IMR-90 (cell line): ENCODE measurements around the gene LCE1B.

Experiments
- BHLHE40 ChIP-seq: fragments of 150-350 bp; IDR thresholded peaks from 2 replicates; pipeline ENCODE4 v1.6.1; 2016; ENCODE audit warnings: mild to moderate bottlenecking, low read depth, low read length
- CEBPB ChIP-seq: IDR thresholded peaks from 2 replicates; pipeline ENCODE4 v1.6.1; 2012; ENCODE audit warnings: low read depth, low read length, improper control_type of control experiment
- CTCF ChIP-seq: conservative IDR thresholded peaks from 2 replicates; pipeline ENCODE4 v1.5.1; 2012; ENCODE audit warnings: mild to moderate bottlenecking, low read depth, low read length, improper control_type of control experiment
- FOS ChIP-seq: fragments of 150-350 bp; IDR thresholded peaks from 2 replicates; pipeline ENCODE4 v1.6.1; 2016; ENCODE audit warnings: low read depth, low read length
- MAFK ChIP-seq: IDR thresholded peaks from 2 replicates; pipeline ENCODE4 v1.6.1; 2012; ENCODE audit warnings: low read depth, low read length, improper control_type of control experiment
- MAZ ChIP-seq: IDR thresholded peaks from 2 replicates; pipeline ENCODE4 v1.6.1; 2012; ENCODE audit warnings: low read depth, mild to moderate bottlenecking, low read length, improper control_type of control experiment, moderate library complexity, borderline replicate concordance
- MXI1 ChIP-seq: IDR thresholded peaks from 2 replicates; pipeline ENCODE4 v1.6.1; 2012; ENCODE audit warnings: low read depth, mild to moderate bottlenecking, low read length, moderate library complexity, borderline replicate concordance
- NFE2L2 ChIP-seq: fragments of 150-350 bp; IDR thresholded peaks from 2 replicates; pipeline ENCODE4 v1.6.1; 2016; ENCODE audit warnings: low read depth, mild to moderate bottlenecking, low read length
- POLR2A ChIP-seq: IDR thresholded peaks from 2 replicates; pipeline ENCODE4 v1.6.1; 2012; ENCODE audit warnings: mild to moderate bottlenecking, low read depth, low read length
- RAD21 ChIP-seq: IDR thresholded peaks from 2 replicates; pipeline ENCODE4 v1.6.1; 2012; ENCODE audit warnings: low read length, improper control_type of control experiment
- RFX5 ChIP-seq: IDR thresholded peaks from 2 replicates; pipeline ENCODE4 v1.8.0; 2012; ENCODE audit warnings: low read depth, mild to moderate bottlenecking, low read length, moderate library complexity

GRCh38 chr1:152806576-152806975, 5.2 kb upstream of the LCE1B start, which contains the start of gene LCE1C:
- TF ChIP-seq CTCF: no peak
- TF ChIP-seq FOS: no peak
- TF ChIP-seq CEBPB: no peak
- no peak for TF ChIP-seq MXI1
- TF ChIP-seq BHLHE40: no peak
- no peak for TF ChIP-seq RFX5
- TF ChIP-seq MAZ: no peak
- TF ChIP-seq RAD21: no peak
- no peak for TF ChIP-seq NFE2L2
- TF ChIP-seq POLR2A: no peak
- no peak for TF ChIP-seq MAFK
